ENCODE measurements around the gene SLC9B1.
"Not testable (repeated sequence)": the region's sequence is repeated elsewhere in the genome, so short reads cannot be mapped to it uniquely, and the experiment has no call there.

DNA sequence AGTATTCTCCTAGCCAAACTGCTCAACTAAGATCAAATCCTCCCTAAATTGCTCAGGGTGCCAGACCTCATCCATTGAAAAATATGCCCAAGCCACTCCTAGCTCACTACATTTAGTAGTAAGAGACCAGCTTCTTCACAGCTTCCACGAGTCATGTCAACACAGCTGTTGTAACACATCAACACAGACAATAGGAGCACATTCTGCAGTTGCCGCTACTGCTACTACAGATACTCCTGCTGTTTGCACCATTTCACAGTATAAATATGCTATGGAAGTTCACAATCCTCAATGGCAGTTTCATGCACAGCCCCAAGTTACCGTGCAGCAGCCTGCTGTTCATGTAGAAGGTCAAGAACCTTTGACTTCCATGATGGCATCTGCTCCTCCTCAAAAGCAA, 121.9 kb downstream of the SLC9B1 start:
- not testable (repeated sequence) for TF ChIP-seq POLR2AphosphoS5 (IDR thresholded peaks at IDR 0.05; ENCODE audit: borderline replicate concordance, low read depth, low read length); EZH2 (IDR thresholded peaks at IDR 0.05); FOXP2 (optimal IDR thresholded peaks at IDR 0.05; ENCODE audit: control extremely low read depth, extremely low read length, insufficient read depth)
